IPS-11a (cell line): ENCODE data around the gene CSH1.
"Not testable (repeated sequence)": the region's sequence is repeated elsewhere in the genome, so short reads cannot be mapped to it uniquely, and the experiment has no call there.

Source experiments
- H3K4me3 ChIP-seq: one replicate; pipeline ENCODE4 v1.5.1; 2013; ENCODE audit warnings: low read depth, low read length, control low read depth

CSH1 gene

DNA sequence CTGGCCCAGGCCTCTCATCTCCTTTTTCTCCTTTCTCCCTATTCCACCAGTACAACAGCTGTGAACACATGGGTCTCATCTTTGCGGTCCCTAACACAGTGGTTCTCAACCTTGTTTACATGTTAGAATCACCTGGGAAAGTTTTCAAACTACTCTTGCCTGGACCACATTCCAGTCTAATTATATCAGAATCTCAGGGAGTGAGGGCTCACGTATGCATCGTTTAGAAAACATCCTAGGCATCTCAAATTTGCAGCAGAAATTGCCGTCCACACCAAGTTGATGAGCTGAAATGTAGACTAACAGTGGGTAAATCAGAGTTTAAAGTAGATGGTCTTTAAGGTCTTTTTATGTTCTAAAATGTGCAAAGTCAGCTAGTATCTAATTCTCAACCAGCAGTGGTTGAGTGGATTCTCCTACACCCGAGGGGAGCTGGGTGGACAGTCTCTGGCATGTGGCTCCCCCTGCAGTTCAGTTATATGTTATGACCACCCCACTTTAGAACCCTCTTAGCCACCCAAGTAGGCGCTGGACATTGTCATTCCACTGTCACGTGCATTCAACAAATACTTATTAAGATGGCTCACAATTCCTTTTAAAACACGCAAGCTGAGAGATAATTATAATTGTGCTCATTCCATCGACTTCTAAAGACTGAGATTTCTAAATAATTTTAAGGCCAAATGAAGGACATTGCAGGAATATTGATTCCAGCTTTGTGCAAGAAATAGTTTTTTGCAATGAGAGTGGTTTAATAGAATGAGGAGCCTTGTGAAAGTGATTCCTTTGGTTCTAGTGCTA, 26.7 kb downstream of the CSH1 start:
- H3K4me3 ChIP-seq, result not testable (repeated sequence)

DNA sequence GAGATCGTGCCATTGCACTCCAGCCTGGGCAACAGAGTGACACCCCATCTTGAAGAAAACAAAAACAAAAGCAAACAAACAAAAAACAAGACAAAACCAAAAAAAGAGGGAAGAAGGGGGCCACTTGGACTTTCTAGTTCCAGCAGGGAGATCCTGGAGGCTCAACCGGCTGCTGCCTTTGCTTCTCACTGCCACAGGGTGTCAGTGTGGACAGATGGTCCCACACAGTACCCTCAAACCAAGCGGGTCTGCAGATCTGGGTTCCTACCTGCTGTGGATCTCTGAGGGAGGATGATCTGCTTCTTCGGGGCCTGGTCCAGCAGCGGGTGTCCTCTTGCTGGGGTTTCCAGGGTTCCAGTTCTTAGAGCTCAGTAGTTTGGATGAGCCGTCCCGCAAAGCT, 29.7 kb downstream of the CSH1 start:
- H3K4me3 ChIP-seq, result not testable (repeated sequence)

DNA sequence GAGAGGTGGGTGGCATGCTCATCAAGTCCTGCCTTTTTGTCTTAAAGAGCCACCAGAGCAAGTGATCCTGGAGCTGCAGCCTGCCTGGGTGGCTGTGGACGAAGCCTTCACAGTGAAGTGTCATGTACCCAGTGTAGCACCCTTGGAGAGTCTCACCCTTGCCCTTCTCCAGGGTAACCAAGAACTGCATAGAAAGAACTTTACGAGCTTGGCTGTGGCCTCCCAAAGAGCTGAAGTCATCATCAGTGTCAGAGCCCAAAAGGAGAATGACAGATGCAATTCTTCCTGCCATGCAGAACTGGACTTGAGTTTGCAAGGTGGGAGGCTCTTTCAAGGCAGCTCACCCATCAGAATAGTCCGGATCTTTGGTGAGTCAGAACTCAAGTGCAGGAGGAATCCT, 37.1 kb downstream of the CSH1 start:
- no peak overlapping the region for H3K4me3 ChIP-seq

DNA sequence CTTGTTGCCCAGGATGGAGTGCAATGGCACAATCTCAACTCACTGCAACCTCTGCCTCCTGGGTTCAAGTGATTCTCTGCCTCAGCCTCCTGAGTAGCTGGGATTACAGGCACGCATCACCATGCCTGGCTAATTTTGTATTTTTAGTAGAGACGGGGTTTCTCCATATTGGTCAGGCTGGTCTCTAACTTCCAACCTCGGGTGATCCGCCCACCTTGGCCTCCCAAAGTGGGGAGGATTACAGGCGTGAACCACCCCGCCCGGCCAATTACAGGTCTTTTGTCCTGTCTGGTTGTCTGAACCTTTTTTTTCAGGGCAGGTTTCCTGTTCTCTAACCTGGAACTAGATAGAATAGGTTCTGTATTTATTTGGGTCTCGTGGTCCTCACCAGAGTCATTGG, 39.9 kb downstream of the CSH1 start:
- H3K4me3 ChIP-seq, result not testable (repeated sequence)

DNA sequence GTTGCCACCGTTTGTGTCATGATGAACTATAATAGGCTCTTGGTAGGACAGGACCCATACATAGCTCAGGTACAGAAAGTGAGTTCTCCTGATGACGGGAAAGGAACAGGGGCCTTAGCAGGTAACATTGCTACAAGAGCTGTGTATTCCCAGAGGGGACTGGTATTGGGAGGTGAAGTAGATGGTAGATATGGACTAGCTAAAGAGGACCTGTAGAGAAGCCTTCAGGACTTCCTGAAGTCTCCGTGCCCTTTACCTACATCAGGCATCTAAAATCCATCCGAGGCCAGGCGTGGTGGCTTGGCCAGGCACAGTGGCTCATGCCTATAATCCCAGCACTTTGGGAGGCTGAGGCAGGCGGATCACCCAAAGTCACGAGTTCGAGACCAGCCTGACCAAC, 41.2 kb downstream of the CSH1 start:
- H3K4me3 ChIP-seq, result no peak overlapping the region

DNA sequence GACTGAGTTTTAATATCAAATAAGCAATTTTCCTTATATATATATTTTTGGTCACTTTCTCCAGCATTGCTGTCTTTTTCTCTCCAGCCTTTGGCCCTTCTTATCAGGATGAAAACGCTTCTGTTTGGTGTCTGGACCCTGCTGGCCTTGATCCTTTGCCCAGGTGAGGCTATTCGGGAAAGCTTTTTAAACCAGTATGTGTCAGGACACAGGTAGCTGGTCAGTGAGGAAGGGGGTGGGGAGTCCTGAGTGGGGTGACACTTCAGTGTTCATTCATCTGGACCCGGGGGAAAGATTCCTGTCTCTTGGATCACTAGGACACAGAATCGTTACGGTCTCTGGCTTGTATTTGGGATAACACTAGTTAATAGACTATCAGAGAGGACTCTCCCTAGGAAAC, 41.7 kb downstream of the CSH1 start:
- no peak overlapping the region for H3K4me3 ChIP-seq

DNA sequence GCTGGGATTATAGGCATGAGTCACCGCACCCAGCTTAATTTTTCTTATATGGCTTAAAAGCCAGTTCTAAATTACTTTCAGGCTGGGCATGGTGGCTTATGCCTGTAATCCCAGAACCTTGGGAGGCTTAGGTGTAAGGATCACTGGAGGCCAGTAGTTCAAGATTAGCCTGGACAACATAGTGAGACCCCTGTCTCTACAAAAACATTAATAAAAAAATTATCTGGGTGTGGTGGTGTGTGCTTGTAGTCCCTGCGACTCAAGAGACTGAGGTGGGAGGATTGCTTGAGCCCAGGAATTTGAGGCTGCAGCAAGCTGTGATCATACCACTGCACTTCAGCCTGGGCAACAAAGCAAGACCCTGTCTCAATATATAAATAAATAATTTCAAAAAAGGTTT, 43.1 kb downstream of the CSH1 start:
- H3K4me3 ChIP-seq, result no peak overlapping the region

DNA sequence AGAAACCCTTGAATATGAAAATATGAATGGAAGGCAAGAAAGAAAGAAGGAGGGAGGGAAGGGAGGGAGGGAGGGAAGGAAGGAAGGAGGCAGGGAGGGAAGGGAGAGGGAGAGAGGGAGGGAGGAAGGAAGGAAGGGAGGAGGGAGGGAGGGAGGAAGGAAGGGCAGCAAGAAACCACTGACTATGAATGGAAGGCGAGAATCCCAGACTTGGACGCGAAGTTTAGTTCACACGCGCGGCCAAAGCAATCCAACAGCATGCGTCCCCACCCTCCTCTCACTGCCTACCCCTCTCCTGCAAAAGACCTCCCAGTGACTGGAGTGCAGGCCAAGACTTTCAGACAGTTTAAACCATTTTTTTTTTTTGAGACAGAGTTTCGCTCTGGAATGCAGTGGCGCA, 46.0 kb downstream of the CSH1 start:
- H3K4me3 ChIP-seq, result no peak overlapping the region

DNA sequence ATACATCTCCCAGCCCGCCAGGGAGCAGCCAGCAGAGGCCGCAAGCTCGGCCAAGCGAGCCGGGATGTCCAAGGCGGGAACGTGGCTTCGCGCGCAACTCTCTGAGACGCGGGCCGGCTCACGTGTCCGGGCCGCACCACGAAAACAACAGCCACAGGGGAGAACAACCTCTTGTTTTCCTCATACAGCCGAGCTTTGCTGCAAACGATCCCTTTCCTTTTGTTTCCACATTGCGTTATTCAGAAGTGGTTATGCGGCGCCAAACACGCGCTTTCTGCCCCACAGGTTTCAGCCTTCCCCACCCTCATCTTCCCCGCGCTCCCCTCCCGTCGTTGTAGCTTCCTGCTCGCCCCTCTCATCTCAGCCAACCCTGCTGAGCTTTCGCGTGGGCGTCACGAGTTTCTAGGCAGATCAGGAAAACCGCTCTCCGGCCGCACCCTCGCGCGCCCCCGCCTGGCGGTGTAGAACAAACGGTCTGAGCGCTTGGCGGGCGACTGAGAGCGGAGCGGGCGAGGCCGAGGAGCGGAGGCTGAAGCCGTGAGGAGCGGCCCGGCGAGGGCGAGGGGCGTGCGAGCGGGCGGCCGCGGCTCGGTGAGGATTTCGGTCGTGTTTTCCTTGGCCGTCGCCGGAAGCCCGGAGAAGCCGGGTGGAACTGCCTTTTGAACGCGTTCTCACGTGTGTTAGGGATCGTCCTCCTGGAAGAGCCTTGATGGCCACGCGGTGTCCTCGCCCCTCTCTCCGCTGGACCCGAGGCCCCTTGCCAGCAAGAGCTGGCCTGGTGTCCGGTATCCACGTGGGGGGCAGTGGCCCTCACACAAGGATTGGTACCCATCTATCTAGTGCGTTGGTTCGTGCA, 47.3 kb downstream of the CSH1 start:
- H3K4me3 ChIP-seq, result no peak overlapping the region

DNA sequence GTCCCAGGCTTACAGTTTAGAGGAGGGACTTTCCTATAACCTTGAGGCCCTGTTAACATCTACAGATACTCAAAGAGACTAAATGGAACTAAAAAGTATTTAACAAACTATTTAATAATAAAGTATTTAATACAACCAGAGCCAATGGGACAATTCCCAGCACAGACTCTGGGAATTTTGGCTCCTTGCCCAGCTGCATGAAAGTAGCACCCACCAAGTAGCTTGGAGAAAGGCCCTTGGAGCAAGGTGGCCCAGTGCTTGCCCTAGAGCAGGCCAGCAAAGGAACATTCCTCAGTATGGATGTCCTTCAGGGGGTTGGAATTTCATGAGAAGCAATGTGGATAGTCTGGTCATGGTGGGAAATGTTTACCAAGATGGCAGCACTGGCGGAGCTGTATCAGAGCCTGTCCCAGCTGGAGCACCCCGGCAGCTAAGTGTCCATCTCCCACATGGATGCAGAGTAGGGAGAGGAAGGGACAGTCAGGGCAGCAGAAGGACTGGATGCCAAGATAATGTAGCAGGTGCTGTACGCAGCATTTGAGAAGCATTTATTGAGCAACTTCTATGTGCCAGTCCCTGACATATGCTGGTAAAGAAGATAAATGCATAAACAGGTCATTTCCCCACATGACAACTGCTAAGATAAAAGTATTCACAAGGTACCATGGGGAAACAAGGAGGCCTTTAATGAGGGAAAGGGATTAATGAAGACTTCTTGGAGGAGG, 48.7 kb downstream of the CSH1 start:
- no peak overlapping the region for H3K4me3 ChIP-seq

DNA sequence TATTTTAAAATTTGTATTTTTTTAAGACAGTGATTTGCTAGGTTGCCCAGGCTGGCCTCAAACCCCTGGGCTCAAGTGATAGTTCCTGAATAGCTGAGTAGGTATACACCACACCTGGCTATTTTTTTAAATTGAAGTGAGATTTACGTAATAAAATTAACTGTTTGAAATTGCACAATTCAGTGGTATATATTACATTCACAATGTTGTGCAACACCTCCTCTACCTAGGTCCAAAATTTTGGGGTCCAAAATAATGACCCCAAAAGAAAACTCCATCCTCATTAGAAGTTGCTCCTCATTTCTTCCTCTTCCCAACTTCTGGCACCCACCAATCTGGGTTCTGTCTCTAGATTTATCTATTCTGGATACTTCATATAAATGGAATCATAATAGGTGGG, 50.9 kb downstream of the CSH1 start:
- no peak overlapping the region for H3K4me3 ChIP-seq
